WERI-Rb-1 (cell line): ENCODE results near the gene GPR171.

ENCODE experiments used
- DNase-seq: peaks from one replicate; pipeline ENCODE4 v3.0.0-alpha.2; 2020
- H3K27ac ChIP-seq: fragments of 250-450 bp; sonication (Bioruptor Pico); 2 replicates; pipeline ENCODE4 v1.5.1; 2020; ENCODE audit warnings: mild to moderate bottlenecking, moderate library complexity
- H3K27me3 ChIP-seq: fragments of 250-450 bp; sonication (Bioruptor Pico); 2 replicates; pipeline ENCODE4 v1.5.1; 2021; ENCODE audit warnings: mild to moderate bottlenecking, low read depth, moderate library complexity; ENCODE audit not compliant: insufficient read depth, severe bottlenecking
- H3K36me3 ChIP-seq: fragments of 250-450 bp; sonication (Bioruptor Pico); 2 replicates; pipeline ENCODE4 v1.5.1; 2020; ENCODE audit warnings: mild to moderate bottlenecking, moderate library complexity
- H3K4me3 ChIP-seq: 2 replicates; pipeline ENCODE4 v1.5.1; 2011; ENCODE audit warnings: low read depth, mild to moderate bottlenecking, control low read depth, low read length
- H3K9me3 ChIP-seq: fragments of 250-450 bp; sonication (Bioruptor Pico); 2 replicates; pipeline ENCODE4 v1.5.1; 2021; ENCODE audit warnings: mild to moderate bottlenecking, moderate library complexity; ENCODE audit not compliant: severe bottlenecking
- TF ChIP-seq, protein P1 (sequence below): IDR thresholded peaks from 2 replicates; pipeline ENCODE4 v1.5.1; 2011; ENCODE audit warnings: low read depth, mild to moderate bottlenecking, control low read depth, inconsistent platforms, low read length

Gene GPR171

DNA sequence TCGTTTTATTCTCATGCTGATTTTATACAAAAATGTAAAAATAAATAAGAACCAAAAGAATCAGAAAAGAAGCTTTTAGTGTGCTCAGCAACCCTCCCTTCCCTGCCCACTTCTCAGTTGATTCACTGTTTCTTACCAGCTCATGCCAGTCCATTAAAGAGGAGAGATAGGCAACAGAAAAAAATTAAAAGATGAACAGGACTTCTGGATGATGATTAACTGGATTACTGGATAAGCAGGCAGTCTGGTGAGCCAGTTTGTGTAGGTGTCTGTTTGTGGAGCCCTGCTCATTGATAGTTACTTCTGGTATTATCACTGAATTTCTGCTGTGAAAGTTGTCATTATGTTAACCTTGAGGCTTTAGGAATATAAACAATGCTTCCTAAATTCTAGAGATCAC is 15.1 kb upstream of the GPR171 start:
- no peak overlapping the region for H3K4me3 ChIP-seq
- H3K36me3 ChIP-seq = no peaks in the 10 kb centered on the region
- TF ChIP-seq, protein P1, sequence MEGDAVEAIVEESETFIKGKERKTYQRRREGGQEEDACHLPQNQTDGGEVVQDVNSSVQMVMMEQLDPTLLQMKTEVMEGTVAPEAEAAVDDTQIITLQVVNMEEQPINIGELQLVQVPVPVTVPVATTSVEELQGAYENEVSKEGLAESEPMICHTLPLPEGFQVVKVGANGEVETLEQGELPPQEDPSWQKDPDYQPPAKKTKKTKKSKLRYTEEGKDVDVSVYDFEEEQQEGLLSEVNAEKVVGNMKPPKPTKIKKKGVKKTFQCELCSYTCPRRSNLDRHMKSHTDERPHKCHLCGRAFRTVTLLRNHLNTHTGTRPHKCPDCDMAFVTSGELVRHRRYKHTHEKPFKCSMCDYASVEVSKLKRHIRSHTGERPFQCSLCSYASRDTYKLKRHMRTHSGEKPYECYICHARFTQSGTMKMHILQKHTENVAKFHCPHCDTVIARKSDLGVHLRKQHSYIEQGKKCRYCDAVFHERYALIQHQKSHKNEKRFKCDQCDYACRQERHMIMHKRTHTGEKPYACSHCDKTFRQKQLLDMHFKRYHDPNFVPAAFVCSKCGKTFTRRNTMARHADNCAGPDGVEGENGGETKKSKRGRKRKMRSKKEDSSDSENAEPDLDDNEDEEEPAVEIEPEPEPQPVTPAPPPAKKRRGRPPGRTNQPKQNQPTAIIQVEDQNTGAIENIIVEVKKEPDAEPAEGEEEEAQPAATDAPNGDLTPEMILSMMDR = no peak
- H3K9me3 ChIP-seq = peaks cover 2% of the 10 kb centered on the region
- no peak overlapping the region for H3K27ac ChIP-seq
- no peak for DNase-seq
- no peaks in the 10 kb centered on the region for H3K27me3 ChIP-seq

DNA sequence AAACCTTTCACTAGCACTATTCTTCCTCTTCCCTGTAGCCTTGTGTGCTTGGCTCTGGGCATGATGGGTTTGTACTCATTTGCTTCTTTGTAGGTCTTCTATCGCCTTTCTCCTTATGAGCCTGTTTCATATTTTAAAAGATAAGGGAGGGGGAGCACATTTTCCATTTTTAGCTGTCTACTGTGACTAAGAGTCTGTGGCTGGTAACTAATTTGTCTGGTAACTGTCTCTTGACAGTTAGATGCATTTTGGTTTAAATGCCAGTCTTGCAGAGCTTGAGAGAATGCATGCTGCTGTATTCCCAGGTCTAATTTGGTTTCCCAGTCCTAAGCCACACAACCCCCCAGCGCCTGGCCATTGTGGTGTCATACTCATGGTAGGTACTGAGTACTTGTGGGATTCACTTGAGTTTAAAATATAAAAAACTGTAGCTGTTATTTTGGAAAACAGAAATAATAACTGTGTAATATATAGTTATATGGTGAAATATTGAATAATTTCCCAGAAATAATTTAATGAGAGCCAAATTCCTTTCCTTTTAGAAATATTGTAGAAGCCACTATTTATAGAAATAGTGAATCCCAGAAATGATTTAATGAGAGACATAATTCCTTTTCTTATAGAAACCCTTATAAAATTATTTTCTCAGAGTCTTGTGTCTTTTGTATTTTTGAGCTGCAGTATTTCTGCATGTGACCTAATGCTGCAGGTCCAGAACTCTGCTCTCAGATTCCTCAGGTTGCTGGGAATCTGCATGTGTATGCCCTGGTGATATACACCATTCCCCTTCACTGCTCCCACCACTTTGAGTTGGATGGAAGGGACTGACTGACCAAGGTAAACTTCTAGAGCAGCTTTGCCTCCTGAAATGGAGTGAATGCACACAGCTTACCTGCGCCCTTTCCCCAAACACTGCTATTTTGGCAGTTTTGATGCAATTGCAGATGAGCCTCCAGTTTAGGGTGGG is 13.9 kb upstream of the GPR171 start:
- no peaks in the 10 kb centered on the region for H3K36me3 ChIP-seq
- H3K9me3 ChIP-seq = peaks cover 2% of the 10 kb centered on the region
- TF ChIP-seq, protein P1 = no peak
- no peak overlapping the region for H3K27ac ChIP-seq
- no peaks in the 10 kb centered on the region for H3K27me3 ChIP-seq
- H3K4me3 ChIP-seq = no peak overlapping the region
- no peak for DNase-seq

DNA sequence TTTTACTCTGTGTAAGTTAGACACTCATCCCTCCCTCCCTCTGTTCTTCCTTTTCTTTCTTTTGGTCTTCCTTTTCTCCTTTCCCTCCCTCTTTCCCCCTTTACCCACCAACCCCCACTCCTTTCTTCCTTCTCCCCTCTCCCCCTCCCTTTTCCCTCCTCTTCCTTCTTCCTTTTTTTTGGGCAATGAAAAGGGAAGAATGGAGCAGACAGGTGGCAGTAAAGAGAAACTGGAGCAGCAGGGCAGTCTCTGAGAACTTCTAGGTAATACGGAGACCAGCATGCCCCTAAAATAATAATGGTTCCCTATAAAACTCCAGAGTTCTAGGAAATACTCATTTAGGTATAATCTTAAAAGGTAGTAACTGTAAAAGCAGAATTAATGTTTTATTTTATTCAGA is 11.4 kb upstream of the GPR171 start:
- H3K4me3 ChIP-seq = no peak overlapping the region
- no peak for DNase-seq
- H3K36me3 ChIP-seq = no peaks in the 10 kb centered on the region
- TF ChIP-seq, protein P1 = no peak
- H3K27me3 ChIP-seq = no peaks in the 10 kb centered on the region
- no peak overlapping the region for H3K27ac ChIP-seq
- no peaks in the 10 kb centered on the region for H3K9me3 ChIP-seq

DNA sequence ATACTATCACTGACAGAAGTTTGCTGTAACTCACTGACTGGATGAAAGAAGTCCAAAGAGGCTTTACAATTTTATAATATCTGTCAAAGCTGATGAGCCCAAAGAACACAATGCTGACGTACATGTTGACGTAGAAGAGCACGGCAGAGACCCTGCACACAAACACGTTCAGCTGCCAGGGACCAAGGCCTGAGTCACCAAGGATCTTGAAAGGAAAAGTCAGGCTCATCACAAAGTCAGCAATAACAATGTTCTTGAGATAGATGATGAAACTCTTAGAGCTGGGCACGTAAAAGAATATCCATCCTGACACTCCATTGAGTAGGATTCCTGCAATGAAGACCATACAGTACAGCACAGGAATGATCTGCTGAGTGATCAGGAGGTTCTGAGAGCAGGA is 10.9 kb upstream of the GPR171 start:
- Histone ChIP-seq H3K9me3 (no peaks in the 10 kb centered on the region), H3K4me3 (no peak overlapping the region), H3K36me3 (no peaks in the 10 kb centered on the region), H3K27ac (no peak overlapping the region), H3K27me3 (no peaks in the 10 kb centered on the region)
- TF ChIP-seq, protein P1 = no peak
- DNase-seq = no peak

DNA sequence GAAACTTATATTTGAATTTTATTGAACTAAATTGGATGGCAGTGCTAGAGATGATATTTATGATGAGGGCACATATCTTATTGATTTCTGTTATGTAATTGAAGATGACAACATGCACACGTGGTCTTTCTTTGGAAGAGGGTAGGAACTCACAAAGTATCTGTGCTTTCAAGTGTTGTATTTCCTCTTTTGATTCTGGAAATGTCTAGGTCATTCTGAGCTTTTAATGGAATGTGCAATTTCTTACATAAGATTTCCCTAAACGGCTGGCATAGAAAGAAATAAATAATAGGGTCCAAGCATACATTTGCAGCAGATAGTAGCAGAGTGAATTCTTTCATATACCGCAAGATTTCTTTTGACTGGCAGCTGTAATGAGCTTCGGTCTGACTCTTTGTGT is 10.1 kb upstream of the GPR171 start:
- Histone ChIP-seq H3K9me3 (no peaks in the 10 kb centered on the region), H3K27me3 (no peaks in the 10 kb centered on the region), H3K36me3 (no peaks in the 10 kb centered on the region), H3K27ac (no peak overlapping the region), H3K4me3 (no peak overlapping the region)
- DNase-seq = no peak
- TF ChIP-seq, protein P1 = no peak
